GM12878 (cell line): ENCODE data around the gene KRTAP10-9. TPM values are rescaled to one million over a fixed set of nuclear protein-coding genes. Genes with fewer than 3 reads are reported as not detected.
"Not testable (repeated sequence)": the region's sequence is repeated elsewhere in the genome, so short reads cannot be mapped to it uniquely, and the experiment has no call there.

ENCODE experiments used
- ATAC-seq: fragments of 200-7000 bp; cut with Tn5 transposase; 3 replicates; pipeline ENCODE4 v1.9.1; 2020; ENCODE audit warnings: mild to moderate bottlenecking, moderate library complexity
- BruUV-seq: library from RNA; stranded (reverse); fragments of 400-500 nt; replicated peaks from 2 replicates; lab custom pipeline; 2021; lab: Mats Ljungman, UMichigan
- CTCF ChIA-PET: fragments of 300-600 bp; sonication (Branson Sonifier 250); formaldehyde crosslinking; extraction: SDS; loops from one replicate; lab custom pipeline; 2021; ENCODE audit warnings: inconsistent platforms; lab: Yijun Ruan, JAX
- POLR2A ChIA-PET: fragments of 350-600 bp; formaldehyde crosslinking; extraction: SDS; loops from one replicate; lab custom pipeline; 2021; ENCODE audit warnings: inconsistent platforms; lab: Charles Lee
- RAD21 ChIA-PET: fragments of 300-600 bp; sonication (Branson Sonifier 250); formaldehyde crosslinking; loops from one replicate; lab custom pipeline; 2023; ENCODE audit warnings: antibody characterized with exemption; ENCODE audit not compliant: unreplicated experiment; lab: Charles Lee
- SMC1A ChIA-PET: fragments of 300-600 bp; sonication (Branson Sonifier 250); formaldehyde crosslinking; loops from one replicate; lab custom pipeline; 2023; ENCODE audit not compliant: unreplicated experiment, uncharacterized antibody; lab: Charles Lee
- DNase-seq: peaks from one replicate; pipeline ENCODE4 v3.0.0-alpha.2; 2011; ENCODE audit warnings: low read depth, low spot score
- FAIRE-seq: peaks from 3 replicates; lab custom pipeline; 2011; peaks lifted over from hg19 to GRCh38; lab: Jason Lieb, UNC
- H2AFZ ChIP-seq: 2 replicates; pipeline ENCODE4 v1.6.0; 2011; ENCODE audit warnings: low read depth, low read length, control low read depth; ENCODE audit not compliant: control insufficient read depth
- H3K27ac ChIP-seq: 2 replicates; pipeline ENCODE4 v1.5.1; 2011; ENCODE audit warnings: control low read depth; ENCODE audit not compliant: control insufficient read depth, insufficient read depth
- H3K27me3 ChIP-seq, 2 experiments: replicated peaks in 1 of 2; 2 replicates each; pipeline versions ENCODE4 v1.6.0 to v1.6.1; 2011; ENCODE audit warnings: low read length in 1 of 2; ENCODE audit not compliant: control insufficient read depth in 2 of 2, insufficient read depth in 2 of 2
- H3K36me3 ChIP-seq, 2 experiments: 2 replicates each; pipeline ENCODE4 v1.5.1; 2011; ENCODE audit warnings: low read length in 1 of 2; ENCODE audit not compliant: control insufficient read depth in 2 of 2, insufficient read depth in 2 of 2
- H3K4me1 ChIP-seq: 2 replicates; pipeline ENCODE4 v1.6.1; 2011; ENCODE audit warnings: mild to moderate bottlenecking, low read length, moderate library complexity, mixed read lengths; ENCODE audit not compliant: control insufficient read depth, insufficient read depth
- H3K4me2 ChIP-seq: 2 replicates; pipeline ENCODE4 v1.6.0; 2011; ENCODE audit warnings: control low read depth; ENCODE audit not compliant: control insufficient read depth, insufficient read depth
- H3K4me3 ChIP-seq: fragments of 200-600 bp; sonication (generic); 2 replicates; pipeline ENCODE4 v1.5.1; 2016
- H3K79me2 ChIP-seq: 2 replicates; pipeline ENCODE4 v1.6.0; 2011; ENCODE audit warnings: low read length; ENCODE audit not compliant: control insufficient read depth, insufficient read depth
- H3K9ac ChIP-seq: 2 replicates; pipeline ENCODE4 v1.8.0; 2011; ENCODE audit warnings: low read length, control low read depth, mixed read lengths; ENCODE audit not compliant: control insufficient read depth, insufficient read depth
- H3K9me3 ChIP-seq: replicated peaks from 3 replicates; pipeline ENCODE4 v1.5.1; 2011; ENCODE audit warnings: mild to moderate bottlenecking, low read length; ENCODE audit not compliant: control insufficient read depth, insufficient read depth
- H4K20me1 ChIP-seq: 2 replicates; pipeline ENCODE4 v1.6.0; 2011; ENCODE audit not compliant: control insufficient read depth, insufficient read depth
- WGBS: methylation state at CpG from one replicate; pipeline ENCODE4 v1.1.6; 2016; ENCODE audit warnings: low lambda C conversion rate; ENCODE audit not compliant: insufficient replicate concordance, insufficient coverage; ENCODE audit errors: missing lambda C conversion rate; 5-methylcytosine and 5-hydroxymethylcytosine counted together
- in situ Hi-C: fragments of 300-500 bp; cut with MboI; formaldehyde crosslinking; loops from 9 replicates; pipeline ENCODE4 v1.14.3; 2018; ENCODE audit warnings: mixed read lengths
- intact Hi-C: fragments of 100-400 bp; cut with micrococcal nuclease; formaldehyde crosslinking; loops from one replicate; pipeline ENCODE4 v1.14.2; 2022; ENCODE audit not compliant: unreplicated experiment
- polyA plus RNA-seq, 11 experiments: library from polyadenylated mRNA; depleted of rRNA in 4 of 11; unstranded in 6 of 11; stranded (reverse) in 5 of 11; fragments of >200 nt; fragmentation: Nextera tagmentation in 4 of 11; fragmentation: Illumina TruSeq in 1 of 11; extraction: Ambion mirVana in 4 of 11; extraction: Trizol in 1 of 11; gene quantifications; 1 replicate in 1 of 11; 2 replicates in 10 of 11; pipeline versions ENCODE4 v1.2.1 to v1.2.3, GENCODE V29; 2011 to 2016; ENCODE audit warnings: inconsistent platforms in 2 of 11, missing spikeins in 2 of 11, low read depth in 1 of 11
- total RNA-seq, 4 experiments: library from RNA; depleted of rRNA in 3 of 4; stranded (reverse); fragments of >200 nt in 3 of 4; fragmentation: Illumina TruSeq in 1 of 4; extraction: Trizol in 1 of 4; gene quantifications; 2 replicates each; pipeline versions ENCODE4 v1.2.1 to v1.2.3, GENCODE V29; 2013 to 2021

Gene KRTAP10-9
- total and polyA plus RNA-seq, 10 of the 15 experiments (the other 5 are each of a cell fraction or from before 2014, with no cell fraction given) = not detected

DNA sequence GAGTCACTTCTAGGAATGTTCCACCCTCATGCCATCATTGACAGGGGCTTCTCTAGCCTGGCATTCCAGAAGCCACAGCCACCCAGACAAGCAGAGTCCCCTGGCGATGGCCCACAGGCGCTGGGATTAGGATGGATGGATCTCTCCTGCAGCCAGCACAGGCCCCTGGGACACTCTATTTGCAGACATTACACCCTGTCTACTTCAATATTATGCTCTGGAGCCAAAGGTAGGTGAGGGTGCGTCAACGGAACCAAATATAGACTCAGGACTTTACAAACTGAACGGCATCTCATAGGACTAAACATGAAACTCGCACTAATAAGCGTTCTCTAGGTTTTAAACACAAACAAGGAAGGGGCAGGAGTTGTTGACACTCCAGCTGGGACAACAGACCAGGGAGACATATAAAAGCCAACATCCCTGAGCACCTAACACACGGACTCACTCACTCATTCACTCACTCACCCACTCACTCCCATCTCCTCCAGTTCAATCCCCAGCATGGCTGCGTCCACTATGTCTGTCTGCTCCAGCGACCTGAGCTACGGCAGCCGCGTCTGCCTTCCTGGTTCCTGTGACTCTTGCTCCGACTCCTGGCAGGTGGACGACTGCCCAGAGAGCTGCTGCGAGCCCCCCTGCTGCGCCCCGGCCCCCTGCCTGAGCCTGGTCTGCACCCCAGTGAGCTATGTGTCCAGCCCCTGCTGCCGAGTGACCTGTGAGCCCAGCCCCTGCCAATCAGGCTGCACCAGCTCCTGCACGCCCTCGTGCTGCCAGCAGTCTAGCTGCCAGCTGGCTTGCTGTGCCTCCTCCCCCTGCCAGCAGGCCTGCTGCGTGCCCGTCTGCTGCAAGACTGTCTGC, 26.5 kb upstream of the KRTAP10-9 start, which contains the start of gene KRTAP10-7:
KRTAP10-7 (plus strand) TSS at position 480 of the 861 bp plus-strand sequence; CDS start at position 505, 25 bp downstream.
- SMC1A ChIA-PET, CTCF ChIA-PET: not testable (repeated sequence)

DNA sequence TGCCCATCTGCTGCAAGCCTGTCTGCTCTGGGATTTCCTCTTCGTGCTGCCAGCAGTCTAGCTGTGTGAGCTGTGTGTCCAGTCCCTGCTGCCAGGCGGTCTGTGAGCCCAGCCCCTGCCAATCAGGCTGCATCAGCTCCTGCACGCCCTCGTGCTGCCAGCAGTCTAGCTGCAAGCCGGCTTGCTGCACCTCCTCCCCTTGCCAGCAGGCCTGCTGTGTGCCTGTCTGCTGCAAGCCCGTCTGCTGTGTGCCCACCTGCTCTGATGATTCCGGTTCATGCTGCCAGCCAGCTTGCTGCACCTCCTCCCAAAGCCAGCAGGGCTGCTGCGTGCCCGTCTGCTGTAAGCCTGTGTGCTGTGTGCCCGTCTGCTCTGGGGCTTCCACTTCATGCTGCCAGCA, 25.8 kb upstream of the KRTAP10-9 start:
- CTCF ChIA-PET, BruUV-seq, H3K9ac ChIP-seq, H3K9me3 ChIP-seq, RAD21 ChIA-PET, H4K20me1 ChIP-seq, H3K36me3 ChIP-seq, H3K4me3 ChIP-seq, H3K4me1 ChIP-seq, FAIRE-seq, SMC1A ChIA-PET, DNase-seq, ATAC-seq, in situ Hi-C loops, H3K27ac ChIP-seq, intact Hi-C loops, H3K79me2 ChIP-seq, H3K27me3 ChIP-seq, POLR2A ChIA-PET, H2AFZ ChIP-seq, H3K4me2 ChIP-seq: not testable (repeated sequence)
- 40% methylated on average over 9 of the region's 10 CpGs for WGBS

More for the DNA sequence above, 26.5 kb upstream of the KRTAP10-9 start, which contains the start of gene KRTAP10-7:
- H4K20me1 ChIP-seq, H3K27ac ChIP-seq, ATAC-seq, H3K9ac ChIP-seq, H3K27me3 ChIP-seq, H3K36me3 ChIP-seq, POLR2A ChIA-PET, intact Hi-C loops, BruUV-seq, H3K4me3 ChIP-seq, H3K4me2 ChIP-seq, FAIRE-seq, H3K9me3 ChIP-seq, DNase-seq, H3K79me2 ChIP-seq, RAD21 ChIA-PET, in situ Hi-C loops, H2AFZ ChIP-seq, H3K4me1 ChIP-seq: not testable (repeated sequence)
- WGBS = 19% methylated on average over 20 of the region's 23 CpGs
